Measurements from ENCODE around the gene FATE1.

GRCh38 chrX:151745651-151746050, 29.8 kb downstream of the FATE1 start:
- no peak for TF ChIP-seq CTCF (IDR thresholded peaks at IDR 0.05 in 4 of 5, conservative IDR thresholded peaks at IDR 0.05 in 1 of 5)
- no peak for TF ChIP-seq POLR2A (IDR thresholded peaks at IDR 0.05)

Data from gastrocnemius medialis (tissue), 4 donors.